Gastroesophageal sphincter (tissue), 4 donors: Measurements from ENCODE around the gene DHX35. TPM values are rescaled to one million over a fixed set of nuclear protein-coding genes. Genes with fewer than 3 reads are reported as not detected.

Experiments
- ATAC-seq: fragments of 150-250 bp; one replicate; pipeline ENCODE4 v1.9.1; 2016; ENCODE audit warnings: mild to moderate bottlenecking, moderate library complexity
- H3K27ac ChIP-seq, 4 donors: fragments of 200-600 bp; sonication (generic) in 3 of 4; 1 replicate in 3 of 4; 2 replicates in 1 of 4; pipeline ENCODE4 v1.5.1; 2016 to 2019
- H3K27me3 ChIP-seq: fragments of 200-600 bp; sonication (generic); one replicate; pipeline ENCODE4 v1.5.1; 2019
- H3K36me3 ChIP-seq, 2 donors: fragments of 200-600 bp; sonication (generic); one replicate each; pipeline ENCODE4 v1.5.1; 2019; ENCODE audit warnings: control low read depth in 1 of 2
- H3K4me1 ChIP-seq, 3 donors: fragments of 200-600 bp; sonication (generic); 1 replicate in 2 of 3; 2 replicates in 1 of 3; pipeline ENCODE4 v1.5.1; 2016 to 2019; ENCODE audit warnings: control low read depth in 2 of 3
- H3K4me3 ChIP-seq, 2 donors: fragments of 200-600 bp; sonication (generic); one replicate each; pipeline ENCODE4 v1.5.1; 2019; ENCODE audit warnings: mild to moderate bottlenecking in 1 of 2, moderate library complexity in 1 of 2
- H3K9me3 ChIP-seq, 3 donors: fragments of 200-600 bp; sonication (generic); one replicate each; pipeline ENCODE4 v1.5.1; 2017 to 2019; ENCODE audit warnings: control low read depth in 2 of 3
- CTCF ChIP-seq, 4 experiments: fragments of 200-600 bp in 2 of 4; fragments of 450-650 bp in 2 of 4; sonication (generic) in 1 of 4; IDR thresholded peaks; one replicate each; pipeline ENCODE4 v1.5.1; 2017 to 2019; ENCODE audit warnings: antibody characterized with exemption in 4 of 4, mild to moderate bottlenecking in 2 of 4, moderate library complexity in 2 of 4
- EP300 ChIP-seq: sonication (generic); formaldehyde crosslinking; IDR thresholded peaks from one replicate; pipeline ENCODE4 v1.6.1; 2017; ENCODE audit warnings: antibody characterized with exemption, mild to moderate bottlenecking
- POLR2A ChIP-seq, 2 donors: fragments of 450-650 bp; IDR thresholded peaks; one replicate each; pipeline ENCODE4 v1.6.1; 2017; ENCODE audit warnings: antibody characterized with exemption in 2 of 2, mild to moderate bottlenecking in 2 of 2, moderate library complexity in 1 of 2
- POLR2AphosphoS5 ChIP-seq: sonication (generic); formaldehyde crosslinking; IDR thresholded peaks from one replicate; pipeline ENCODE4 v1.6.1; 2017; ENCODE audit warnings: antibody characterized with exemption
- WGBS, 2 donors: methylation state at CpG; one replicate each; pipeline ENCODE4 v1.1.5; 2018; ENCODE audit warnings: low coverage in 1 of 2; 5-methylcytosine and 5-hydroxymethylcytosine counted together
- total RNA-seq, 4 donors: library from RNA; depleted of rRNA; stranded (reverse); fragments of >200 nt; gene quantifications; one replicate each; pipeline ENCODE4 v1.1.0, GENCODE V29; 2016

Gene DHX35
- total RNA-seq, 4 donors from 2014 or later: 23.0 to 34.1 (median 25.6) TPM

- peak overlapping the region in 3 of 4 donors; percentile 85 to 88 (median 86) for H3K27ac ChIP-seq
- WGBS, 2 donors: 62% methylated on average over 4 of the region's 5 CpGs; no CpG with 5 or more reads in 1 of the 2 donors
- peaks cover 0 to 67% (median 6%) of the 10 kb centered on the region in 3 donors for H3K4me1 ChIP-seq
- no peaks in the 10 kb centered on the region for H3K9me3 ChIP-seq
- no peaks in the 10 kb centered on the region for H3K36me3 ChIP-seq
- no peaks in the 10 kb centered on the region for H3K27me3 ChIP-seq
- peak overlapping the region; percentile 56 to 87 for H3K4me3 ChIP-seq
- TF ChIP-seq POLR2AphosphoS5 (peak; percentile 31), CTCF (IDR thresholded peaks at IDR 0.05) (peak in 1 of 4 experiments; percentile 13), EP300 (no peak)
- ATAC-seq: no peak
These were observed 34.1 kb upstream of the DHX35 start for GRCh38 chr20:38927902-38928578.

- H3K27me3 ChIP-seq: no peaks in the 10 kb centered on the region
- H3K36me3 ChIP-seq: no peaks in the 10 kb centered on the region
- H3K27ac ChIP-seq: peak overlapping the region in 3 of 4 donors; percentile 85 to 88 (median 86)
- H3K9me3 ChIP-seq: no peaks in the 10 kb centered on the region
- no peak for ATAC-seq
- peaks cover 0 to 78% (median 6%) of the 10 kb centered on the region in 3 donors for H3K4me1 ChIP-seq
- WGBS, 2 donors: 67% methylated on average over 1 of the region's 1 CpG; no CpG with 5 or more reads in 1 of the 2 donors
- TF ChIP-seq POLR2A (IDR thresholded peaks at IDR 0.05): no peak
- peak overlapping the region in 1 of 2 donors; percentile 87 for H3K4me3 ChIP-seq
These were observed 31.9 kb upstream of the DHX35 start for GRCh38 chr20:38930242-38930569.

- H3K27ac ChIP-seq: peak overlapping the region; percentile 10 to 88 (median 86)
These were observed 30.2 kb upstream of the DHX35 start for GRCh38 chr20:38931984-38932383.

GRCh38 chr20:38932457-38933120 lies 29.6 kb upstream of the DHX35 start:
- TF ChIP-seq CTCF (IDR thresholded peaks at IDR 0.05) (no peak), POLR2AphosphoS5 (peak; percentile 67), EP300 (no peak), POLR2A (IDR thresholded peaks at IDR 0.05) (no peak)
- 46 to 49% methylated on average over 8 of the region's 9 CpGs for WGBS, 2 donors
- H3K4me1 ChIP-seq: peaks cover 0 to 58% (median 6%) of the 10 kb centered on the region in 3 donors
- H3K9me3 ChIP-seq: no peaks in the 10 kb centered on the region
- peak; percentile 37 for ATAC-seq
- H3K27ac ChIP-seq: peak overlapping the region; percentile 10 to 88 (median 86)
- H3K27me3 ChIP-seq: no peaks in the 10 kb centered on the region
- H3K36me3 ChIP-seq: no peaks in the 10 kb centered on the region
- no peak overlapping the region for H3K4me3 ChIP-seq

More at GRCh38 chr20:38931984-38932383, 30.2 kb upstream of the DHX35 start:
- H3K4me3 ChIP-seq: no peak overlapping the region
- no peaks in the 10 kb centered on the region for H3K27me3 ChIP-seq
- 72 to 80% methylated on average over 2 to 4 of the region's 4 CpGs for WGBS, 2 donors
- H3K9me3 ChIP-seq: no peaks in the 10 kb centered on the region
- ATAC-seq: no peak
- H3K36me3 ChIP-seq: no peaks in the 10 kb centered on the region
- peaks cover 0 to 64% (median 6%) of the 10 kb centered on the region in 3 donors for H3K4me1 ChIP-seq
- TF ChIP-seq POLR2A (IDR thresholded peaks at IDR 0.05): no peak
- TF ChIP-seq EP300: no peak
- TF ChIP-seq POLR2AphosphoS5: no peak
- TF ChIP-seq CTCF (IDR thresholded peaks at IDR 0.05): no peak

GRCh38 chr20:38934530-38934929 lies 27.6 kb upstream of the DHX35 start:
- H3K27me3 ChIP-seq: no peaks in the 10 kb centered on the region
- no peak overlapping the region for H3K27ac ChIP-seq
- no peak overlapping the region for H3K4me3 ChIP-seq
- peaks cover 0 to 12% of the 10 kb centered on the region in 2 donors for H3K36me3 ChIP-seq
- no peak for ATAC-seq
- WGBS, 2 donors: 83 to 89% methylated on average over 5 of the region's 5 CpGs
- TF ChIP-seq EP300 (no peak), POLR2A (IDR thresholded peaks at IDR 0.05) (no peak), CTCF (IDR thresholded peaks at IDR 0.05) (no peak), POLR2AphosphoS5 (no peak)
- no peaks in the 10 kb centered on the region for H3K9me3 ChIP-seq
- peaks cover 0 to 47% (median 6%) of the 10 kb centered on the region in 3 donors for H3K4me1 ChIP-seq
